ENCODE data around the gene AURKAIP1. TPM values are rescaled to one million over a fixed set of nuclear protein-coding genes. Genes with fewer than 3 reads are reported as not detected.
A peak's percentile ranks its signal among the peaks of the same experiment; 100 is the strongest.

The AURKAIP1 gene
- polyA plus RNA-seq, 2 donors: 155 to 158 TPM

DNA sequence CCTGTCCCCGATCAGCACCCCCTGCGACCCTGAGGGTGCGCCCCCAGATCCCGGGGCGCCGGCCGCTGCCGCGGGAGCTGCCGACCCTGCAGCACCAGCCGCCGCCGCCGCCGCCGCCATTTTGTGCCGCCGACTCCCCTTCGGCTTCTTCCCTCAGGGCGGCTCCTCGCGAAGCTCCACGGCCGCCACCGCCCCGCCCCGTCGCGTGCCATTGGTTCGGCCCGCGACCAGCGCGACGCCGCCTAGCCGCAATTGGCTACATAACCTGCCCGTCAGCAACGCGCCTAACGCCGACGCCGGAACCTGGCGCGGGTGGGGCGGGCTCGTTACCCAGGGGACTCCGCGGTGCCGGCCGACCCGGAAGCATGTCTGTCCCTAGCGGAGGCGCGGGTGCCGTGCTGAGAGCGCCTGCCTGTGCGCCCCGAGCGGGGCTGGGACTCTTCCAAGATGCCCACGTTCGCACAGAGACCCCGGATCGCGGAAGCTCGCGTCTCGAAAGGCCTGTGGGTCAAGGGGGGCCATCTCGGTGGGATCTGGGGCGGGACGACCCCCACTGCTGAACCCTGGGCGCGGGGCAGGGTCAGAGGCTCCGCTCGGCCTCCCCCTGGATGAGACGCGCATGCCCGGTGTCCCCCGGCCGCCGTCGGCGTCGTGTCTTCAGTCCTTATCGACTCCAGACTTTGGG, 24.3 kb upstream of the AURKAIP1 start, which contains the start of gene CCNL2:
Gene CCNL2 (minus strand): TSS at position 149 of the 685 bp plus-strand sequence. CDS start 29 bp downstream, at position 120.
- Histone ChIP-seq H3K9me3 (ENCODE audit: control insufficient read depth in 2 of 2, insufficient read depth in 1 of 2, low read depth in 1 of 2, low read length in 1 of 2) (no peaks in the 10 kb centered on the region), H3K36me3 (ENCODE audit: control insufficient read depth in 2 of 2, insufficient read depth in 2 of 2, low read length in 1 of 2) (peaks cover 8 to 37% of the 10 kb centered on the region in 2 donors), H3K27ac (ENCODE audit: low read depth in 2 of 2, low read length in 1 of 2) (peak within 1 kb of the TSS; percentile 88 to 92), H3K4me1 (ENCODE audit: control insufficient read depth in 2 of 2, insufficient read depth in 2 of 2, low read length in 1 of 2) (peaks cover 0 to 21% of the 10 kb centered on the region in 2 donors), H3K4me3 (ENCODE audit: low read depth in 1 of 2, low read length in 2 of 2) (peak within 1 kb of the TSS; percentile 97 to 99), H3K27me3 (ENCODE audit: control insufficient read depth in 1 of 2, insufficient read depth in 2 of 2, low read length in 2 of 2) (no peaks in the 10 kb centered on the region)
- 0 to 1% methylated on average over 72 to 86 of the region's 86 CpGs for WGBS, 2 donors

GRCh38 chr1:1398677-1399186, 23.7 kb upstream of the AURKAIP1 start:
- H3K4me3 ChIP-seq (ENCODE audit: low read depth in 1 of 2, low read length in 2 of 2): peak overlapping the region; percentile 97 to 99
- H3K9me3 ChIP-seq (ENCODE audit: control insufficient read depth in 2 of 2, insufficient read depth in 1 of 2, low read depth in 1 of 2, low read length in 1 of 2): no peaks in the 10 kb centered on the region
- WGBS, 2 donors: 0 to 1% methylated on average over 37 to 54 of the region's 54 CpGs
- no peaks in the 10 kb centered on the region for H3K27me3 ChIP-seq (ENCODE audit: control insufficient read depth in 1 of 2, insufficient read depth in 2 of 2, low read length in 2 of 2)
- H3K36me3 ChIP-seq (ENCODE audit: control insufficient read depth in 2 of 2, insufficient read depth in 2 of 2, low read length in 1 of 2): peaks cover 10 to 35% of the 10 kb centered on the region in 2 donors
- H3K4me1 ChIP-seq (ENCODE audit: control insufficient read depth in 2 of 2, insufficient read depth in 2 of 2, low read length in 1 of 2): peaks cover 0 to 21% of the 10 kb centered on the region in 2 donors
- peak overlapping the region; percentile 88 to 92 for H3K27ac ChIP-seq (ENCODE audit: low read depth in 2 of 2, low read length in 1 of 2)

GRCh38 chr1:1397839-1398523, 23.0 kb upstream of the AURKAIP1 start:
- peak overlapping the region in 1 of 2 donors; percentile 92 for H3K27ac ChIP-seq (ENCODE audit: low read depth in 2 of 2, low read length in 1 of 2)
- H3K4me1 ChIP-seq (ENCODE audit: control insufficient read depth in 2 of 2, insufficient read depth in 2 of 2, low read length in 1 of 2): peaks cover 0 to 21% of the 10 kb centered on the region in 2 donors
- peak overlapping the region; percentile 97 to 99 for H3K4me3 ChIP-seq (ENCODE audit: low read depth in 1 of 2, low read length in 2 of 2)
- 44 to 47% methylated on average over 19 of the region's 19 CpGs for WGBS, 2 donors
- H3K9me3 ChIP-seq (ENCODE audit: control insufficient read depth in 2 of 2, insufficient read depth in 1 of 2, low read depth in 1 of 2, low read length in 1 of 2): no peaks in the 10 kb centered on the region
- H3K27me3 ChIP-seq (ENCODE audit: control insufficient read depth in 1 of 2, insufficient read depth in 2 of 2, low read length in 2 of 2): no peaks in the 10 kb centered on the region
- H3K36me3 ChIP-seq (ENCODE audit: control insufficient read depth in 2 of 2, insufficient read depth in 2 of 2, low read length in 1 of 2): peaks cover 17 to 41% of the 10 kb centered on the region in 2 donors

GRCh38 chr1:1395166-1395565, 20.2 kb upstream of the AURKAIP1 start:
- 90% methylated on average over 11 of the region's 11 CpGs for WGBS, 2 donors
- Histone ChIP-seq H3K27me3 (ENCODE audit: control insufficient read depth in 1 of 2, insufficient read depth in 2 of 2, low read length in 2 of 2) (no peaks in the 10 kb centered on the region), H3K36me3 (ENCODE audit: control insufficient read depth in 2 of 2, insufficient read depth in 2 of 2, low read length in 1 of 2) (peaks cover 28 to 41% of the 10 kb centered on the region in 2 donors), H3K9me3 (ENCODE audit: control insufficient read depth in 2 of 2, insufficient read depth in 1 of 2, low read depth in 1 of 2, low read length in 1 of 2) (no peaks in the 10 kb centered on the region), H3K4me3 (ENCODE audit: low read depth in 1 of 2, low read length in 2 of 2) (no peak overlapping the region), H3K4me1 (ENCODE audit: control insufficient read depth in 2 of 2, insufficient read depth in 2 of 2, low read length in 1 of 2) (peaks cover 0 to 8% of the 10 kb centered on the region in 2 donors), H3K27ac (ENCODE audit: low read depth in 2 of 2, low read length in 1 of 2) (no peak overlapping the region)

- H3K4me1 ChIP-seq (ENCODE audit: control insufficient read depth in 2 of 2, insufficient read depth in 2 of 2, low read length in 1 of 2): peaks cover 0 to 5% of the 10 kb centered on the region in 2 donors
- WGBS, 2 donors: 97 to 98% methylated on average over 7 of the region's 7 CpGs
- no peaks in the 10 kb centered on the region for H3K9me3 ChIP-seq (ENCODE audit: control insufficient read depth in 2 of 2, insufficient read depth in 1 of 2, low read depth in 1 of 2, low read length in 1 of 2)
- peaks cover 33 to 51% of the 10 kb centered on the region in 2 donors for H3K36me3 ChIP-seq (ENCODE audit: control insufficient read depth in 2 of 2, insufficient read depth in 2 of 2, low read length in 1 of 2)
- H3K4me3 ChIP-seq (ENCODE audit: low read depth in 1 of 2, low read length in 2 of 2): no peak overlapping the region
- H3K27ac ChIP-seq (ENCODE audit: low read depth in 2 of 2, low read length in 1 of 2): no peak overlapping the region
- no peaks in the 10 kb centered on the region for H3K27me3 ChIP-seq (ENCODE audit: control insufficient read depth in 1 of 2, insufficient read depth in 2 of 2, low read length in 2 of 2)
These were observed 19.1 kb upstream of the AURKAIP1 start for GRCh38 chr1:1394116-1394515.

GRCh38 chr1:1393428-1393827, 18.4 kb upstream of the AURKAIP1 start:
- H3K9me3 ChIP-seq (ENCODE audit: control insufficient read depth in 2 of 2, insufficient read depth in 1 of 2, low read depth in 1 of 2, low read length in 1 of 2): no peaks in the 10 kb centered on the region
- 91 to 96% methylated on average over 11 of the region's 11 CpGs for WGBS, 2 donors
- H3K4me3 ChIP-seq (ENCODE audit: low read depth in 1 of 2, low read length in 2 of 2): no peak overlapping the region
- peaks cover 33 to 52% of the 10 kb centered on the region in 2 donors for H3K36me3 ChIP-seq (ENCODE audit: control insufficient read depth in 2 of 2, insufficient read depth in 2 of 2, low read length in 1 of 2)
- no peak overlapping the region for H3K27ac ChIP-seq (ENCODE audit: low read depth in 2 of 2, low read length in 1 of 2)
- H3K27me3 ChIP-seq (ENCODE audit: control insufficient read depth in 1 of 2, insufficient read depth in 2 of 2, low read length in 2 of 2): no peaks in the 10 kb centered on the region
- H3K4me1 ChIP-seq (ENCODE audit: control insufficient read depth in 2 of 2, insufficient read depth in 2 of 2, low read length in 1 of 2): peaks cover 0 to 5% of the 10 kb centered on the region in 2 donors

DNA sequence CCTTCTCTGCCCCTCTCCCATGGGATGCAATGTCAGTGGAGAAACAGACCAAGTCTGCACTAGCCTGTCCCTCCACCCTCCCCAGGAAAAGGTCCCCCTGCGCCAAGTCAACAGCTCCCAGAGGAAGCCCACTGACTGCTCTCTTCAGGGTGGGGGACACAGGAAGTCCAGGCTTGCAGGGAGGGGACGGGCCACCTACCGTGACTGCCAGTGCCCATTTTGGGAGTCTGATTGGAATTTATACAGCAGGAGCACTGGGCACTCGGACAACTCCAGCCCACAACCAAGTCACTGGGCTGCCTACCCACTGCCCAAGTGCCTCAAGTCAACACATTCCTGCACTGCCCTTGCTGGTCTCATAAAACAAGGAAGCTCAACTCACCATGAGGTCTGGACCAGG, 18.0 kb upstream of the AURKAIP1 start:
- peaks cover 0 to 3% of the 10 kb centered on the region in 2 donors for H3K4me1 ChIP-seq (ENCODE audit: control insufficient read depth in 2 of 2, insufficient read depth in 2 of 2, low read length in 1 of 2)
- H3K9me3 ChIP-seq (ENCODE audit: control insufficient read depth in 2 of 2, insufficient read depth in 1 of 2, low read depth in 1 of 2, low read length in 1 of 2): no peaks in the 10 kb centered on the region
- WGBS, 2 donors: 93 to 98% methylated on average over 4 of the region's 4 CpGs
- peaks cover 33 to 53% of the 10 kb centered on the region in 2 donors for H3K36me3 ChIP-seq (ENCODE audit: control insufficient read depth in 2 of 2, insufficient read depth in 2 of 2, low read length in 1 of 2)
- no peak overlapping the region for H3K27ac ChIP-seq (ENCODE audit: low read depth in 2 of 2, low read length in 1 of 2)
- H3K27me3 ChIP-seq (ENCODE audit: control insufficient read depth in 1 of 2, insufficient read depth in 2 of 2, low read length in 2 of 2): no peaks in the 10 kb centered on the region
- no peak overlapping the region for H3K4me3 ChIP-seq (ENCODE audit: low read depth in 1 of 2, low read length in 2 of 2)

DNA sequence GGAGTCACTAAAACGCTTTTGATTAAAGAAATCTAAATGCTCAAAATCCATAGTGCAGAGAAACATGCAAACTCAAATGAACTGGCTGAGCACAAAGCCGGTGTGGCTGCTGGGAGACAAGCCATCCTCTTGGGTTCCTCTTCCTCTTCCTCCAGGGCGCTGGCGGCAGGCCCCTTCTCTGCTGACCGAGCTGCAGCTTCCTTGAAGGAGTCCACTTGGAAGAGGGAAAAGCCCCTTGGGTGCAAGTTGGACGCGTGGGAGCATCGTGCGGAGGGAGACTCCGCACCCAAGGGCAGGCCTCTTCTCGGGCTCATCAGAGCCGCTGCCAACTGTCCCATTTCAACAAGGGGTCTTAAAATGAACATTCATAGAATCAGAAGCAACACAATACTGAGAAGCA, 16.2 kb upstream of the AURKAIP1 start:
- Histone ChIP-seq H3K4me3 (ENCODE audit: low read depth in 1 of 2, low read length in 2 of 2) (no peak overlapping the region), H3K4me1 (ENCODE audit: control insufficient read depth in 2 of 2, insufficient read depth in 2 of 2, low read length in 1 of 2) (no peaks in the 10 kb centered on the region), H3K36me3 (ENCODE audit: control insufficient read depth in 2 of 2, insufficient read depth in 2 of 2, low read length in 1 of 2) (peaks cover 42 to 62% of the 10 kb centered on the region in 2 donors), H3K27ac (ENCODE audit: low read depth in 2 of 2, low read length in 1 of 2) (no peak overlapping the region), H3K27me3 (ENCODE audit: control insufficient read depth in 1 of 2, insufficient read depth in 2 of 2, low read length in 2 of 2) (no peaks in the 10 kb centered on the region), H3K9me3 (ENCODE audit: control insufficient read depth in 2 of 2, insufficient read depth in 1 of 2, low read depth in 1 of 2, low read length in 1 of 2) (no peaks in the 10 kb centered on the region)
- WGBS, 2 donors: 87 to 88% methylated on average over 12 of the region's 12 CpGs

- H3K36me3 ChIP-seq (ENCODE audit: control insufficient read depth in 2 of 2, insufficient read depth in 2 of 2, low read length in 1 of 2): peaks cover 47 to 64% of the 10 kb centered on the region in 2 donors
- no peak overlapping the region for H3K27ac ChIP-seq (ENCODE audit: low read depth in 2 of 2, low read length in 1 of 2)
- no peaks in the 10 kb centered on the region for H3K27me3 ChIP-seq (ENCODE audit: control insufficient read depth in 1 of 2, insufficient read depth in 2 of 2, low read length in 2 of 2)
- WGBS, 2 donors: 87 to 91% methylated on average over 12 of the region's 12 CpGs
- no peaks in the 10 kb centered on the region for H3K9me3 ChIP-seq (ENCODE audit: control insufficient read depth in 2 of 2, insufficient read depth in 1 of 2, low read depth in 1 of 2, low read length in 1 of 2)
- no peaks in the 10 kb centered on the region for H3K4me1 ChIP-seq (ENCODE audit: control insufficient read depth in 2 of 2, insufficient read depth in 2 of 2, low read length in 1 of 2)
- H3K4me3 ChIP-seq (ENCODE audit: low read depth in 1 of 2, low read length in 2 of 2): no peak overlapping the region
These were observed 15.7 kb upstream of the AURKAIP1 start for GRCh38 chr1:1390675-1391074.

Measured in esophagus (tissue), 2 donors.